Central memory CD8-positive, alpha-beta T cell (primary cell): ENCODE data around the gene CDH24.

Source experiments
- ATAC-seq: fragments of 150-1000 bp; cut with Tn5 transposase; replicated peaks from 2 replicates; pipeline ENCODE4 v1.10.0; 2022; ENCODE audit warnings: mild to moderate bottlenecking, moderate FRiP score, moderate number of reproducible peaks; ENCODE audit not compliant: poor library complexity, severe bottlenecking; ENCODE audit errors: extremely low read depth
- DNase-seq, 2 donors: peaks; one replicate each; pipeline ENCODE4 v3.0.0; 2021; ENCODE audit warnings: low spot score in 2 of 2
- H3K27ac Mint-ChIP-seq: one replicate; pipeline ENCODE4 v1.8.0; 2022; ENCODE audit warnings: low read depth, mild to moderate bottlenecking, moderate library complexity, mixed read lengths
- H3K27me3 Mint-ChIP-seq: one replicate; pipeline ENCODE4 v1.8.0; 2022; ENCODE audit warnings: mixed read lengths
- H3K36me3 Mint-ChIP-seq: one replicate; pipeline ENCODE4 v1.8.0; 2022; ENCODE audit warnings: mild to moderate bottlenecking, moderate library complexity, mixed read lengths; ENCODE audit not compliant: insufficient read depth
- H3K4me1 Mint-ChIP-seq: one replicate; pipeline ENCODE4 v1.8.0; 2022; ENCODE audit warnings: mixed read lengths
- H3K4me3 Mint-ChIP-seq: one replicate; pipeline ENCODE4 v1.8.0; 2022; ENCODE audit warnings: mild to moderate bottlenecking, moderate library complexity, mixed read lengths
- H3K9me3 Mint-ChIP-seq: one replicate; pipeline ENCODE4 v1.8.0; 2022; ENCODE audit warnings: mixed read lengths

CDH24 gene

GRCh38 chr14:23095196-23096108, 38.1 kb upstream of the CDH24 start, which contains the start of gene C14orf119:
Gene C14orf119 (plus strand): TSS chr14:23095505. CDS start chr14:23097659, 2,154 bp downstream.
- H3K4me3 Mint-ChIP-seq, result no peak within 1 kb of the TSS
- DNase-seq, result peak in 1 of 2 donors; percentile 100
- H3K27ac Mint-ChIP-seq, result no peak within 1 kb of the TSS
- H3K4me1 Mint-ChIP-seq, result peaks cover 22% of the 10 kb centered on the region
- H3K27me3 Mint-ChIP-seq, result no peaks in the 10 kb centered on the region
- H3K9me3 Mint-ChIP-seq, result no peaks in the 10 kb centered on the region
- H3K36me3 Mint-ChIP-seq, result peaks cover 44% of the 10 kb centered on the region
- peak; percentile 88 for ATAC-seq

DNA sequence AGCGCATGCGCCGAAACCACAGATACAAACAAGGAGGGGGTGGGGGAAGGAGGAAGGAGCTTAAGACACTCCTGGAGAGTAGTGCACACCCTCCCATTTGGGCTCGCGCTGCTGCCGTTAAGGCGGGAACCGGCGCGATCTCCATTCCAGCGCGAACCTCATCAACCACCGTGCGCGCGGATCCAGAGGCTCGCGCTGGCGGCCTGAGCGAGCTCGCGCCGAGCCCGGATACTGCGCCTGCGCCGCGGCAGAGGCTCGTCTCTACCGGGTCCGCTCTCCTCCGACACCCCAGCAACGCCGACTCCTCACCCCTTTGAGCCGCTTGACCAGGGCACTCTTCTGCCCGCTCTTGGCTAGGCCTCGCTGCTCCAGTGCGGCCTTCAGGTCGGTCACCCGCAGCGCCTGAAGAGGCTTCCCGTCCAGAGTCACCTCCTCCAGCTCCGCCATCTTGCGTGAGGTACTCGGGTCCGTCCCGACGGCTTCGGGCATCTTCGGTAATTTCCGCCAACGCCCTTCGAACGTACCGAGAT, 37.4 kb upstream of the CDH24 start, which contains the start of gene ACIN1:
TSS of gene ACIN1 (minus strand) at position 471 of the 530 bp plus-strand sequence. CDS start at position 447, 24 bp downstream.
- ATAC-seq (peak; percentile 30), DNase-seq (peak in 1 of 2 donors; percentile 100)
- Mint-ChIP-seq H3K27ac (no peak within 1 kb of the TSS), H3K36me3 (peaks cover 48% of the 10 kb centered on the region), H3K27me3 (no peaks in the 10 kb centered on the region), H3K4me1 (peaks cover 15% of the 10 kb centered on the region), H3K9me3 (no peaks in the 10 kb centered on the region), H3K4me3 (no peak within 1 kb of the TSS)

DNA sequence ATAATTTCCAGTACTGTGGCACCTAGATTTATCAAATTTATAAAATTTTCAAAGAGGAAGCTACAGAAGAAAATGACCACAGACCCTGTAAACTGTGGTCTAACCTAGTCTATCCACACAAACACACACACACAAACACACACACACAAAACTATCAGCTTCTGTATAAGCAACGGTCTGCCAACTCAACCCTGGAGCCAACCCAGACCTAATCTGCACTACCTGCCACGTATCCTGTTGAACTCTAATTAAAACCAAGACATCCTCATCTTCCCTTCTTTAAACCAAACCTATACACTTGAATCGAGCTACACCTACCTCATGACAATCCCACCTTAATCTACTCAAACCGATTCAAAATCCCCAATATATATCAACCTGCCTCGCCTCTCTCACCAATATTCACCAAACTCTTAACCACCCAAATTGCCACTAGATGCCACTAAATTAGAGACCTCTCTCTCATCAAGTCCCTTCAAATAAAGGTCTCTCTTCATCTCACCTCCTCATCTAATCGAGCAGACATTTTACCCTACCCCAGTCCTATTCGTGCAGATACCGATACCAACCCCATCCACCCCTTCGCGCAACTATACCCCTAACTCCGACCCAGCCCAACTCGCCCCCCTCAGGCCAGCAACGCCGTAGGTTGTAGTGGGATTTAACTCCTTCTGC, 36.8 kb upstream of the CDH24 start:
- H3K27me3 Mint-ChIP-seq, result no peaks in the 10 kb centered on the region
- H3K27ac Mint-ChIP-seq, result no peak overlapping the region
- no peak overlapping the region for H3K4me3 Mint-ChIP-seq
- ATAC-seq, result no peak
- H3K9me3 Mint-ChIP-seq, result no peaks in the 10 kb centered on the region
- H3K4me1 Mint-ChIP-seq, result peaks cover 14% of the 10 kb centered on the region
- peak in 1 of 2 donors; percentile 53 for DNase-seq
- peaks cover 51% of the 10 kb centered on the region for H3K36me3 Mint-ChIP-seq

- H3K27me3 Mint-ChIP-seq, result no peaks in the 10 kb centered on the region
- ATAC-seq (no peak), DNase-seq (no peak)
- H3K4me1 Mint-ChIP-seq, result peaks cover 13% of the 10 kb centered on the region
- H3K4me3 Mint-ChIP-seq, result no peak overlapping the region
- no peaks in the 10 kb centered on the region for H3K9me3 Mint-ChIP-seq
- peaks cover 52% of the 10 kb centered on the region for H3K36me3 Mint-ChIP-seq
- H3K27ac Mint-ChIP-seq, result no peak overlapping the region
Observed at GRCh38 chr14:23093526-23093925, 36.2 kb upstream of the CDH24 start.

- DNase-seq (no peak), ATAC-seq (no peak)
- Mint-ChIP-seq H3K27me3 (no peaks in the 10 kb centered on the region), H3K27ac (no peak overlapping the region), H3K4me3 (no peak overlapping the region), H3K4me1 (peaks cover 13% of the 10 kb centered on the region), H3K9me3 (no peaks in the 10 kb centered on the region), H3K36me3 (peaks cover 53% of the 10 kb centered on the region)
Observed at GRCh38 chr14:23093104-23093503, 35.8 kb upstream of the CDH24 start.

DNA sequence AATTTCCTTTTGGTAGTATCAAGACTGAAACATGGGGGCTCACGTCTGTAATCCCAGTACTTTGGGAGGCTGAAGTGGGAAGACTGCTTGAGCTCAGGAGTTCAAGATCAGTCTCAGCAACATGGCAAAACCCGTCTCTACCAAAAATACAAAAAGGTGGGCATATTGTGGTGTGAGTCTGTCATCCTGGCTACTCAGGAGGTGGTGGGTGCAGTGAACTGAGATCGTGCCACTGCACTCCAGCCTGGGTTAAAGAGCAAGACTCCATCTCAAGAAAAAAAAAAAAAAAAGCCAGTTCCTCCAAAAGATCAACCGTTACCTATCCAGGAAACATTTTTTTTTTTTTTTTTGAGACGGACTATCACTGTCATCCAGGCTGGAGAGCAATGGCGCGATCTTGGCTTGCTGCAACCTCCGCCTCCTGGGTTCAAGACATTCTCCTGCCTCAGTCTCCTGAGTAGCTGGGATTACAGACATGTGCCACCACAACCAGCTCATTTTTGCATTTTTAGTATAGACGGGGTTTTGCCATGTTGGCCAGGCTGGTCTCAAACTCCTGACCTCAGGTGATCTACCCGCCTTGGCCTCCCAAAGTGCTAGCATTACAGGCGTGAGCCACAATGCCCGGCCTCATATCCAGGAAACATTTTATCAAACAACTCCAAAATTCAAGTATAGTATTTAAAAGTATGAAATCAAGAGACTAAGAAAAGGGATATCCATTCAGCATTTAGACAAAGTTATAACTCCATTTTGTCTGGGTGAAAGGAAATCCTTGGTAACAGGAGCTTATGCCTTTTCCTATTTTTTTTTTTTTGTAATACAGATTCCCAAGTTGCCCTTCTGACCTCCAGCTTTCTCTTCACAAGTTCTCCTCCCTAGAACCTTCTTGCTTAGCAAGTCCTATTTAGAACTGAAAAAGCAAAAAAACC, 34.2 kb upstream of the CDH24 start:
- H3K36me3 Mint-ChIP-seq, result peaks cover 59% of the 10 kb centered on the region

GRCh38 chr14:23090254-23090636, 32.9 kb upstream of the CDH24 start:
- no peak for ATAC-seq
- Mint-ChIP-seq H3K4me3 (no peak overlapping the region), H3K4me1 (peaks cover 31% of the 10 kb centered on the region), H3K9me3 (no peaks in the 10 kb centered on the region), H3K36me3 (peaks cover 71% of the 10 kb centered on the region), H3K27ac (no peak overlapping the region), H3K27me3 (no peaks in the 10 kb centered on the region)
- no peak for DNase-seq

More for the DNA sequence above, 34.2 kb upstream of the CDH24 start:
- Mint-ChIP-seq H3K4me1 (peaks cover 23% of the 10 kb centered on the region), H3K27ac (no peak overlapping the region), H3K4me3 (no peak overlapping the region), H3K27me3 (no peaks in the 10 kb centered on the region), H3K9me3 (no peaks in the 10 kb centered on the region)
- DNase-seq, result no peak
- ATAC-seq, result no peak

- Mint-ChIP-seq H3K4me3 (no peak overlapping the region), H3K36me3 (peaks cover 77% of the 10 kb centered on the region), H3K27me3 (no peaks in the 10 kb centered on the region), H3K4me1 (peaks cover 31% of the 10 kb centered on the region), H3K27ac (no peak overlapping the region), H3K9me3 (no peaks in the 10 kb centered on the region)
- no peak for ATAC-seq
- DNase-seq, result no peak
Observed at GRCh38 chr14:23089498-23090253, 32.4 kb upstream of the CDH24 start.

DNA sequence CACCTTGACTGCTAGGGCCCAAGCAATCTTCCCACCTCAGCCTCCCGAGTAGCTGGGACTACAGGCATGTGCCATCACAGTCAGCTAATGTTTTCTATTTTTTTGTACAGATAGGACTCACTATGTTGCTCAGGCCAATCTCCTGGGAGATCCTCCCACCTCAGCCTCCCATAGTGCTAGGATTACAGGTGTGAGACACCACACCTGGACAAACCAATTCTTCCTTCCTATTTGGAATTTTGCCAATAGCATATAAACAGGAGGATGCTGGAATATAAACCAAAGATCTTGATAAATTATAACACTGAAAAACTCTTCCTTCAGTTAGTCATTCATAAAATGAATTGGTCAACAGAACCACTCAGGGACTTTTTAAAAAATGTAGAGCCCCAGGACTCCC, 29.2 kb upstream of the CDH24 start:
- Mint-ChIP-seq H3K27ac (no peak overlapping the region), H3K36me3 (peaks cover 88% of the 10 kb centered on the region), H3K9me3 (no peaks in the 10 kb centered on the region), H3K4me1 (peaks cover 23% of the 10 kb centered on the region), H3K4me3 (no peak overlapping the region), H3K27me3 (no peaks in the 10 kb centered on the region)
- DNase-seq, result no peak
- ATAC-seq, result no peak

- Mint-ChIP-seq H3K27ac (peak overlapping the region; percentile 67), H3K9me3 (no peaks in the 10 kb centered on the region), H3K36me3 (peaks cover 91% of the 10 kb centered on the region), H3K27me3 (no peaks in the 10 kb centered on the region), H3K4me3 (no peak overlapping the region), H3K4me1 (peaks cover 27% of the 10 kb centered on the region)
- ATAC-seq, result no peak
- no peak for DNase-seq
Observed at GRCh38 chr14:23085458-23085857, 28.1 kb upstream of the CDH24 start.

- H3K27me3 Mint-ChIP-seq, result no peaks in the 10 kb centered on the region
- H3K36me3 Mint-ChIP-seq, result peaks cover 90% of the 10 kb centered on the region
- no peak overlapping the region for H3K27ac Mint-ChIP-seq
- ATAC-seq (no peak), DNase-seq (no peak)
- H3K4me1 Mint-ChIP-seq, result peaks cover 5% of the 10 kb centered on the region
- H3K4me3 Mint-ChIP-seq, result no peak overlapping the region
- H3K9me3 Mint-ChIP-seq, result no peaks in the 10 kb centered on the region
Observed at GRCh38 chr14:23080474-23080873, 23.2 kb upstream of the CDH24 start.
